CD4-positive, alpha-beta T cell treated with Interleukin-1 beta for 1 hour (primary cell): ENCODE data around the gene C6orf62.
"Not testable (repeated sequence)": the region's sequence is repeated elsewhere in the genome, so short reads cannot be mapped to it uniquely, and the experiment has no call there.

Experiments
- DNase-seq, 2 donors: peaks; one replicate each; pipeline ENCODE4 v3.0.0-alpha.2; 2020 to 2022

The C6orf62 gene

GRCh38 chr6:24696097-24696496, 22.9 kb downstream of the C6orf62 start:
- DNase-seq = no peak

- peak; percentile 34 to 69 for DNase-seq
These were observed 23.3 kb downstream of the C6orf62 start for GRCh38 chr6:24695635-24696034.

- DNase-seq = no peak
These were observed 24.8 kb downstream of the C6orf62 start for GRCh38 chr6:24694198-24694597.

- no peak for DNase-seq
These were observed 25.9 kb downstream of the C6orf62 start for GRCh38 chr6:24692848-24693592.

DNA sequence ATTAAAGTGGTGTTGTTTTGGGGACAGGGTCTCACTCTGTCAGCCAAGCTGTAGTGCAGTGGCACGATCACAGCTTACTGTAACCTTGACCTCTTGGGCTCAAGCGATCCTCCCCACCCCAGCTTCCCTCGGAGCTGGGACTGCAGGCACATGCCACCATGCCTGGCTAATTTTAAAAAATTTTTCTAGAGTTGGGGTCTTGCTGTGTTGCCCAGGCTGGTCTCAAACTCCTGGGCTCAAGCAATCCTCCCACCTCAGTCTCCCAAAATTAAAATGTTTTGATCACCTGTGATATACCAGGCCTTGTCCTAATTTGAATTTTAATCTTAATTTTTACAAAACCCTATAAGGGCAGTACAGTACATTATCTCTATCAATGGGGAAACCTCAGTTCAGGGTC, 26.5 kb downstream of the C6orf62 start:
- DNase-seq = no peak

- DNase-seq = no peak
These were observed 27.0 kb downstream of the C6orf62 start for GRCh38 chr6:24692003-24692402.

DNA sequence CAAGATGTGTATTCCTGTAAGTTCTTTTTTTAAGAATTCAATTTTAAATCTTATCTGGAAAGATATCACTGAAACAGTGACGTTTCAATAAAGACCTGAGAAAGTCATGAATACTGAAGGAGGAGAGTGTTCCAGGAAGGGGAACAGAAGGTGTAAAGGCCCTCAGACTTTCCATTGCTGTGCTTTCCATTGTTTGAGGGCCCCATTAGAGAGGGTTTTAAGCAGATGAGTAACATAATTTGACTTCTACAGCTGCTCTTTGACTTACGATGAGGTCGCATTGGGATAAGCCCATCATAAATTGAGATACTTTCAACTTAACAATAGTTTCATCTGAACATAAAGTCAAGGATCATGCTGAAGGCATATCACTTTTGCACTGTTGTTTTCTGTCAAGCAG, 27.4 kb downstream of the C6orf62 start:
- no peak for DNase-seq

- DNase-seq = no peak
These were observed 28.4 kb downstream of the C6orf62 start for GRCh38 chr6:24690593-24690992.

DNA sequence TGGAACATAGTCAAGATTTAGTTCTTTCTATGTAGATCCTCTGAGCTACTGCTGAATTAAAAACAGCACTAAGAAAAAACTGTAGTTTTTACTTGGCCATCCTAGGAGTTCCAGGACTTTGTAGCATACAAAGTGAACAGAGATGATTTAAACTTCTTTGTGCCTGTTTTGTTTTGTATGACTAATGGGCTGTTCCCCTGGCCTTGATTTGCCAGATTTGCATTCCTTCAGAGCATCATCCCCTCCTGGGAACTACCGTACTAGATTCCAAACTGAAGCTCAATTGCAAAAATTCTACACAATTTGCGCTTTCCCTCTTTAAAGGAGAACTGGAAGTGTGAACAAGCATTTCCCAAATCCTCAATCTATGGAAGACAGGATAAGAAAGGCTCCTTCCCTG, 29.0 kb downstream of the C6orf62 start:
- no peak for DNase-seq

DNA sequence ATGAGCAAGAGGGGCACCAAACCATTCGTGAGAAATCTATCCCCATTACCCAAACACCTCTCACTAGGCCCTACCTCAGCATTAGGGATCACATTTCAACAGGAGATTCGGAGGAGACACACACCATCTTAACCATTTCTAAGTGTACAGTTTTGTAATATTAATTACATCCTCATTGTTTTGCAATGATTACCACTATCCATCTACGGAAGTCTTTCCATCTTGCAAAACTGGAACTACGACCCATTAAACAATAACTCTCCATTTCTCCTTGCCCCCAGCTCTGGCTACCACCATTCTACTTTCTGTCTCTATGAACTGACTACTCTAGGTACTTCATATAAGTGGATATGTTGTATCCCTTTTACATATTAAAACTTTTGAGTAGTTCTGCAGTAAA, 32.0 kb downstream of the C6orf62 start:
- no peak for DNase-seq

DNA sequence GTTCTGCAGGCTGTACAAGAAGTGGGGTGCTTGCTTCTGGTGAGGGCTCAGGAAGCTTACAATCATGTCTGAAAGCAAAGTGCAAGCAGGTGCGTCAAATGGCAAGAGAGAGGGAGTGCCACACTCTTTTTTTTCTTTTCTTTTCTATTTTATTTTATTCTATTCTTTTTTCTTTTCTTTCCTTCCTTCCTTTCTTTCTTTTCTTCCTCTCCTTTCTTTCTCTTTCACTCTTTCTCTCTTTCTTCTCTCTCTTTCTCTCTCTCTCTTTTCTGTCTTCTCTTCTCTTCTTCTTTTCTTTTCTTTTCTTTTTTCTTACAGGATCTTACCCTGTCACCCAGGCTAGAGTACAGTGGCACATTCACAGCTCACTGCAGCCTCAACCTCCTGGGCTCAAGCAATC, 32.5 kb downstream of the C6orf62 start:
- DNase-seq = no peak

GRCh38 chr6:24683297-24684296, 35.4 kb downstream of the C6orf62 start:
- no peak for DNase-seq

DNA sequence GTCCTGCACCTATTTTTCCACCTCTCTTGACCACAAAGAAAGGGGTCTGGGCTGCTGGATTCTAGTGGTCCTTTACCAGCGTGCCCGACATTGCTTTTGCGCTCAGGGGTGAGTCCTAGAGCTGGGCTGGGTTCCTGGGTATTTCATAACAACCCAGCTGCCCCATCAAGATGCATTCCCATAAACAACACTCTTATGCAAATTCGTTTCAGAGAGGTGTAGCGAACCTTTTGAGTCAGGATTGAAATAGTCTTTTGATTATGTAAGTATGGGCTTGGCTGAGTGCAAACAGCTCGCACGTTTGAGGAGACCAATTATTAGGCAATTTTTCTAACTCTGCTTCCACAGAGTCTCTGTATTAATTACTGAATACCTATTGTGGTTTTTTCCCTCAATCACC, 38.4 kb downstream of the C6orf62 start:
- DNase-seq = no peak

DNA sequence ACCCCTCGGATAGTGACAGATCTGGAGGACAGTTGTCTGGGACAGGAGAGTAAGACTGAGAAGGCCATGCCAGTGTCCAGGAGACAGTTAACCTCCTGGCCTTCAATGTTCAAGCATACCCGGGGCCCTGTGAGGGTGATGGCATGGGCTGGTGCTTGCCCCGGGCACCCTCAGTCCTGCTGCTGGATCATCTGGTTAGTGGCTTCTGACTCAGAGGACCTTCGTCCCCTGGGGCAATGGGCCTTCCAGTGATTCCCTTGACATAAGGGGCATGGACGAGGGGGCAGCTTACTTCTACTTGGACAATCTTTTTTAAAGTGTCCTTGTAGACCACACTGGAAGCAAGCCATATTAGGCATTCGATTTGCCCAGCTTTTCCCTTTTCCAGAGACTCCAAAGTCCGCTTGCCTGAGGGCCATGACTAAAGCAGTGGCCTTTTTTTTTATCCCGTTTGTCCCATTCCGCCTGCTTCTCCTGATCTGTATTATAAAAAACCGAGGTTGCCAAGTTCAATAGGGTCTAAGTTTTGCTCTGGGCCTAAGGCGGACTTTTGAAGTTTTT, 40.1 kb downstream of the C6orf62 start:
- not testable (repeated sequence) for DNase-seq

DNA sequence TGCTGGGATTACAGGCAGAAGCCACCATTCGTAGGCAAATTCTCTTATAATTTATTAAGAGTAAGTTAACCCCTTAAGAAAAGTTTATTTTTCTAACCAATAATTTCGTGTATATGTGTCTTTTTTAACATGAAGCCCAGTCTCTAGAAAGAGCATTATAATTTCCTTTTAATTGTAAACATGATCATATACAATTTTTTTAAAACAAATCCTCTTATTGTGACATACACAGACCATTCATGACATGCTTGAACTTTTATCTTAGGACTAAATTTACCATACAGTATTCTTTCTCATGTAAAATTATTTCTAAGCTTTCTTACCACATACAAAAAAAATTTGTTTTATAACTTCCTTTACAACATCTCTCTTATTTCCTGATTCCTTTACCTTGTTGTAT, 45.3 kb downstream of the C6orf62 start:
- no peak for DNase-seq

GRCh38 chr6:24672620-24673182, 46.3 kb downstream of the C6orf62 start:
- DNase-seq = no peak

DNA sequence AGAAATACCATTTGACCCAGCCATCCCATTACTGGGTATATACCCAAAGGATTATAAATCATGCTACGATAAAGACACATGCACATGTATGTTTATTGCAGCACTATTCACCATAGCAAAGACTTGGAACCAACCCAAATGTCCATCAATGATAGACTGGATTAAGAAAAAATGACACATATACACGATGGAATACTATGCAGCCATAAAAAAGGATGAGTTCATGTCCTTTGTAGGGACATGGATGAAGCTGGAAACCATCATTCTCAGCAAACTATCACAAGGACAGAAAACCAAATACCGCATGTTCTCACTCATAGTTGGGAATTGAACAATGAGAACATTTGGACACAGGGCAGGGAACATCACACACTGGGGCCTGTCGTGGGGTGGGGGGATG, 47.9 kb downstream of the C6orf62 start:
- not testable (repeated sequence) for DNase-seq

DNA sequence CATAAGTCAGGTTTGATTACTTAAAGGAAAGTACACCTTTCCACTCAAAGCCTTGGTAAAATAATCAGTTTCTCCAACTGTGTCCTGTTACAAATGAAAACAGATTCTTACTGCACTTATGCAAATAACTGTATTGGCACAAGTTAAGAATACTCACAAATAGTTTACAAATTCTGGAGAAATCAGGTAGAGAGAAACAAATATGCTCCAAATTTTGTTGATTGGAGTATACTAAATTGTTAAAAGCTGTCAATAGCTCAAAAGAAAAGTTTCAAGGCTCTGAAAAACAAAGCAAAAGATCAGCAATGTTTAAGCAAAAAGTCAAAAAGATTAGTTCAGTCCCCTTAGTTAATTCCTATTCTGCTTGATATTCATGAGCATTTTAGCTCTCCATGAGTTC, 48.5 kb downstream of the C6orf62 start:
- not testable (repeated sequence) for DNase-seq

- no peak for DNase-seq
These were observed 50.0 kb downstream of the C6orf62 start for GRCh38 chr6:24668997-24669361.

DNA sequence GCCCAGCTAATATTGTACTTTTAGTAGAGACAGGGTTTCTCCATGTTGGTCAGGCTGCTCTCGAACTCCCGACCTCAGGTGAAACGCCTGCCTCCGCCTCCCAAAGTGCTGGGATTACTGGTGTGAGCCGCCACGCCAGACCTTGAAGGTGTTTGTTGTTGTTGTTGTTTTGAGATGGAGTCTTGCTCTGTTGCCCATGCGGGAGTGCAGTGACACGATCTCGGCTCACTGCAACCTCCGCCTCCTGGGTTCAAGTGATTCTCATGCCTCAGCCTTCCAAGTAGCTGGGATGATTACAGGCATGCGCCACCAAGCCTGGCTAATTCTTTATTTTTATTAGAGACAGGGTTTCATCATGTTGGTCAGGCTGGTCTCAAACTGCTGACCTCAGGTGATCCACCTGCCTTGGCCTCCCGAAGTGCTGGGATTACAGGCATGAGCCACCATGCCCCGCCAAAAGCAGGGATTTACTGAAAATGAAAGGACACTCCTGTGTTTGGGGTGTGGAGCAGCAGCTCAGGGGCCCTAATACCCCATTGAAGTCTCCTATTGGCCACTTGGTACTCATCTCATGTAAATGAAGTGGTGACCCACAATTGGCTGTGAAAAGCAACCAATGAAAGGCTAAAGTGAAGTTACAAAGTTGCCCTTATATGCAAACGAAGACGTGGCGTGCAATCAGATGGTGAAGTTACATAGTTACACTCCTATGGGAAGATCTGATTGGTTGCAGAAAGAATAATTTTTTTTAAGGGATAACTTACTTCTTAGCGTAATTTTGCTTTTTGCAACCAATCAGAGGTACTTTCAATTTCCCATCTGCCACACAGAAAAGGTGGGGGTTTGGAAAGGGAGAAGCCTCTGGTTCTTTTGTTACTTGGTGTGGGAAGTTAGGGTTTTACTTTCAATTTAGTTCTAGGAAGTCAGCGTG, 50.6 kb downstream of the C6orf62 start:
- DNase-seq = not testable (repeated sequence)

DNA sequence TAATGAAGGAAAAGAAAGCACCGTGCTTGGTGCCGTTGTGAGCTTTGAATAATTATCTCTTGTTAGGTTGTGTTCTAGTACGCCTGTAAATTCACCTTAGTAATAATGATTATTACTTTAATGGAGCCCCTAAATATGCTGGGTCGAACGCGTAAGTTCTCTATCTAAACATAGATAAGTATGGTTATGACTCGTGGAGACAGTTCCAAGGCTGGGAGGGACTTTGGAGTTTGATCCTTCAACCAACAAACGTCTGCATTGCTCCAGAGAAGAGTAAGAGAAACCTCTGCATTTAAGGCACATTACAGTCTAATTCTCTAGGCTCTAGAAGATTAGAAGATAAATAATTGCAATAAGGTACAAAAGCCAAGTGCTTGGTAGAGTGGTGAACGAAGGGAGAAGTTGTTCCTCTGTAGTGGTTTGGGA, 51.6 kb downstream of the C6orf62 start:
- no peak for DNase-seq
